ENCODE results near the gene ZAR1. TPM values are rescaled to one million over a fixed set of nuclear protein-coding genes. Genes with fewer than 3 reads are reported as not detected.
"Not testable (repeated sequence)": the region's sequence is repeated elsewhere in the genome, so short reads cannot be mapped to it uniquely, and the experiment has no call there.

Gene ZAR1
- total and polyA plus RNA-seq, 12 donors, result not detected

GRCh38 chr4:48450740-48451139 is 39.3 kb upstream of the ZAR1 start:
- intact Hi-C loops (cut with DNase I), result loop anchor here in 1 of 10 donors (10.0 kb wide), 1 partner anchor 514 kb away; no protein-coding TSS in a partner anchor
- no peak for TF ChIP-seq CTCF (IDR thresholded peaks at IDR 0.05)
- no peak for DNase-seq
- ATAC-seq, result no peak
- no peaks in the 10 kb centered on the region for H3K27me3 ChIP-seq
- 96% methylated on average over 3 of the region's 3 CpGs for WGBS, 2 donors
- no peaks in the 10 kb centered on the region for H3K4me1 ChIP-seq
- H3K27ac ChIP-seq, result no peak overlapping the region
- H3K36me3 ChIP-seq, result no peaks in the 10 kb centered on the region
- no peaks in the 10 kb centered on the region for H3K9me3 ChIP-seq
- no peak overlapping the region for H3K4me3 ChIP-seq

GRCh38 chr4:48451656-48452055 is 38.4 kb upstream of the ZAR1 start:
- 86 to 92% methylated on average over 3 of the region's 3 CpGs for WGBS, 2 donors

GRCh38 chr4:48454591-48454990 is 35.5 kb upstream of the ZAR1 start:
- H3K4me1 ChIP-seq, result no peaks in the 10 kb centered on the region
- no peak for TF ChIP-seq CTCF (IDR thresholded peaks at IDR 0.05)
- no peak overlapping the region for H3K27ac ChIP-seq
- DNase-seq (no peak), ATAC-seq (no peak)
- 93 to 95% methylated on average over 2 of the region's 2 CpGs for WGBS, 2 donors
- no peaks in the 10 kb centered on the region for H3K36me3 ChIP-seq
- no peak overlapping the region for H3K4me3 ChIP-seq
- intact Hi-C loops (cut with DNase I), result loop anchor here in 1 of 10 donors (10.0 kb wide), 1 partner anchor 510 kb away; no protein-coding TSS in a partner anchor
- peaks cover 0 to 11% (median 0%) of the 10 kb centered on the region in 11 donors for H3K9me3 ChIP-seq
- no peaks in the 10 kb centered on the region for H3K27me3 ChIP-seq

More at GRCh38 chr4:48451656-48452055, 38.4 kb upstream of the ZAR1 start:
- H3K4me3 ChIP-seq, H3K4me1 ChIP-seq, H3K27me3 ChIP-seq, ATAC-seq, H3K36me3 ChIP-seq, DNase-seq, H3K9me3 ChIP-seq, H3K27ac ChIP-seq: not testable (repeated sequence)
- intact Hi-C loops (cut with DNase I), result loop anchor here in 1 of 10 donors (10.0 kb wide), 1 partner anchor 513 kb away; no protein-coding TSS in a partner anchor

GRCh38 chr4:48461000-48461399 is 29.1 kb upstream of the ZAR1 start:
- no peak overlapping the region for H3K4me3 ChIP-seq
- no peak overlapping the region for H3K27ac ChIP-seq
- peaks cover 0 to 15% (median 0%) of the 10 kb centered on the region in 11 donors for H3K9me3 ChIP-seq
- ATAC-seq (no peak), DNase-seq (no peak)
- H3K4me1 ChIP-seq, result no peaks in the 10 kb centered on the region
- intact Hi-C loops (cut with DNase I), result no loop called here
- no peaks in the 10 kb centered on the region for H3K27me3 ChIP-seq
- TF ChIP-seq CTCF (IDR thresholded peaks at IDR 0.05), result no peak
- H3K36me3 ChIP-seq, result no peaks in the 10 kb centered on the region

GRCh38 chr4:48462363-48462762 is 27.7 kb upstream of the ZAR1 start:
- H3K27me3 ChIP-seq, result no peaks in the 10 kb centered on the region
- intact Hi-C loops (cut with DNase I), result no loop called here
- DNase-seq (no peak), ATAC-seq (no peak)
- no peaks in the 10 kb centered on the region for H3K36me3 ChIP-seq
- peaks cover 0 to 10% (median 0%) of the 10 kb centered on the region in 11 donors for H3K9me3 ChIP-seq
- no peak overlapping the region for H3K27ac ChIP-seq
- 50% methylated on average over 5 of the region's 5 CpGs for WGBS, 2 donors
- no peak overlapping the region for H3K4me3 ChIP-seq
- no peaks in the 10 kb centered on the region for H3K4me1 ChIP-seq
- no peak for TF ChIP-seq CTCF (IDR thresholded peaks at IDR 0.05)
